C4-2B (cell line): Measurements from ENCODE around the gene LDB3.

Source experiments
- ZFX ChIP-seq: fragments of 450-650 bp; IDR thresholded peaks from 2 replicates; pipeline ENCODE4 v1.6.1; 2017
- TF ChIP-seq, protein P1 (sequence below): fragments of 450-650 bp; conservative IDR thresholded peaks from 2 replicates; pipeline ENCODE4 v1.5.1; 2017; ENCODE audit warnings: mild to moderate bottlenecking

DNA sequence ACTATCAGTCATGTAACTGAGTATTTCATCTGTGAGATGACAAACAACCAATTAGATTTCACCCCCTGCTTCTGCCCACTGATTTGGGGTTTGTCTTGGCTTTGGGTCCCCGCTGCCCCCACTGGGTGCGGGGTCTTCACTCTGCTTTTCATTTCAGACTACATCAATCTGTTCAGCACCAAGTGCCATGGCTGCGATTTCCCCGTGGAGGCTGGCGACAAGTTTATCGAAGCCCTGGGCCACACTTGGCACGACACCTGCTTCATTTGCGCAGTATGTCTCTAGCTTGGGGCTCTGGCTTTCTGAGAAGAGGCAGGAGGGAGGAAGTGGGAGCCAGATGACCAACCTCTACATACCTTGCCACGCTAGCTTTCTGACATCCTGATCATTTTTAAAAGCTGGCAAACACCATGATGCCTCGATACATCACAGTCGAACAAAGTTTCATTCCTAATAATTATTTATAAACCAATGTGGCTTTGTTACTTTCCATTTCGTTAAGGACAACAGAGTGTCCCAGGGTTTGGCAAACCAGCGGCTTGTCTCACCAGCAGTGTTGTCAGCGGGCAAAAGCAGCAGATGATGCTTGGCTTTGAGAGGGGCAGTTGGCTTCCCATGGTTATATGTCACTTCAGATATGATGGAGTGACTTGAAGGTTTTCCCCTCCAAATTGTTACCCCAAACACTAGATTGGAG, 57.8 kb downstream of the LDB3 start:
- TF ChIP-seq, protein P1, sequence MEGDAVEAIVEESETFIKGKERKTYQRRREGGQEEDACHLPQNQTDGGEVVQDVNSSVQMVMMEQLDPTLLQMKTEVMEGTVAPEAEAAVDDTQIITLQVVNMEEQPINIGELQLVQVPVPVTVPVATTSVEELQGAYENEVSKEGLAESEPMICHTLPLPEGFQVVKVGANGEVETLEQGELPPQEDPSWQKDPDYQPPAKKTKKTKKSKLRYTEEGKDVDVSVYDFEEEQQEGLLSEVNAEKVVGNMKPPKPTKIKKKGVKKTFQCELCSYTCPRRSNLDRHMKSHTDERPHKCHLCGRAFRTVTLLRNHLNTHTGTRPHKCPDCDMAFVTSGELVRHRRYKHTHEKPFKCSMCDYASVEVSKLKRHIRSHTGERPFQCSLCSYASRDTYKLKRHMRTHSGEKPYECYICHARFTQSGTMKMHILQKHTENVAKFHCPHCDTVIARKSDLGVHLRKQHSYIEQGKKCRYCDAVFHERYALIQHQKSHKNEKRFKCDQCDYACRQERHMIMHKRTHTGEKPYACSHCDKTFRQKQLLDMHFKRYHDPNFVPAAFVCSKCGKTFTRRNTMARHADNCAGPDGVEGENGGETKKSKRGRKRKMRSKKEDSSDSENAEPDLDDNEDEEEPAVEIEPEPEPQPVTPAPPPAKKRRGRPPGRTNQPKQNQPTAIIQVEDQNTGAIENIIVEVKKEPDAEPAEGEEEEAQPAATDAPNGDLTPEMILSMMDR = no peak
- no peak for TF ChIP-seq ZFX
